H9 (cell line): ENCODE data around the gene EDRF1. TPM values are rescaled to one million over a fixed set of nuclear protein-coding genes. Genes with fewer than 3 reads are reported as not detected.

Source experiments
- DNase-seq: peaks from one replicate; pipeline ENCODE4 v3.0.0-alpha.2; 2017
- H2AFZ ChIP-seq: one replicate; pipeline ENCODE4 v1.6.1; 2013; ENCODE audit warnings: mild to moderate bottlenecking, low read length, control low read depth, moderate library complexity
- H2AK5ac ChIP-seq: 2 replicates; pipeline ENCODE4 v1.6.1; 2013; ENCODE audit warnings: low read length, control low read depth, mixed read lengths; ENCODE audit not compliant: insufficient read length
- H2BK120ac ChIP-seq: one replicate; pipeline ENCODE4 v1.6.1; 2013; ENCODE audit warnings: low read depth, mild to moderate bottlenecking, low read length, control low read depth, inconsistent platforms; ENCODE audit not compliant: poor library complexity, severe bottlenecking
- H2BK12ac ChIP-seq: 2 replicates; pipeline ENCODE4 v1.6.1; 2013; ENCODE audit warnings: low read length, control low read depth, mixed read lengths, low read depth; ENCODE audit not compliant: insufficient read length
- H2BK15ac ChIP-seq: 2 replicates; pipeline ENCODE4 v1.6.1; 2013; ENCODE audit warnings: low read depth, low read length, control low read depth
- H2BK20ac ChIP-seq: one replicate; pipeline ENCODE4 v1.6.1; 2013; ENCODE audit warnings: low read depth, mild to moderate bottlenecking, low read length, control low read depth, inconsistent platforms; ENCODE audit not compliant: poor library complexity, severe bottlenecking
- H2BK5ac ChIP-seq: 2 replicates; pipeline ENCODE4 v1.6.1; 2013; ENCODE audit warnings: low read length, control low read depth, mixed read lengths; ENCODE audit not compliant: insufficient read length
- H3K14ac ChIP-seq: 2 replicates; pipeline ENCODE4 v1.6.1; 2013; ENCODE audit warnings: low read length, control low read depth; ENCODE audit not compliant: insufficient read depth
- H3K18ac ChIP-seq: 2 replicates; pipeline ENCODE4 v1.6.1; 2013; ENCODE audit warnings: low read depth, mild to moderate bottlenecking, mixed read lengths, low read length, control low read depth; ENCODE audit not compliant: insufficient read length
- H3K23ac ChIP-seq: 2 replicates; pipeline ENCODE4 v1.6.1; 2013; ENCODE audit warnings: low read length, control low read depth, mixed read lengths, low read depth; ENCODE audit not compliant: insufficient read length
- H3K23me2 ChIP-seq: 2 replicates; pipeline ENCODE4 v1.6.1; 2013; ENCODE audit warnings: low read depth, mild to moderate bottlenecking, mixed read lengths, low read length, control low read depth; ENCODE audit not compliant: insufficient read length, poor library complexity, severe bottlenecking
- H3K27ac ChIP-seq: 2 replicates; pipeline ENCODE4 v1.5.1; 2013; ENCODE audit warnings: low read length, control low read depth, mixed read lengths, low read depth; ENCODE audit not compliant: insufficient read length
- H3K27me3 ChIP-seq: 2 replicates; pipeline ENCODE4 v1.6.1; 2013; ENCODE audit warnings: low read length, control low read depth, inconsistent platforms; ENCODE audit not compliant: insufficient read depth
- H3K4ac ChIP-seq: 2 replicates; pipeline ENCODE4 v1.6.1; 2013; ENCODE audit warnings: low read depth, mild to moderate bottlenecking, control low read depth, inconsistent platforms, low read length, moderate library complexity
- H3K4me1 ChIP-seq: 2 replicates; pipeline ENCODE4 v1.6.1; 2013; ENCODE audit warnings: low read length, control low read depth, inconsistent platforms; ENCODE audit not compliant: insufficient read depth
- H3K4me2 ChIP-seq: 2 replicates; pipeline ENCODE4 v1.6.1; 2013; ENCODE audit warnings: low read length, control low read depth, mixed read lengths; ENCODE audit not compliant: insufficient read length, insufficient read depth
- H3K56ac ChIP-seq: 2 replicates; pipeline ENCODE4 v1.6.1; 2013; ENCODE audit warnings: low read depth, mild to moderate bottlenecking, mixed read lengths, low read length, control low read depth; ENCODE audit not compliant: insufficient read length
- H3K79me1 ChIP-seq: 2 replicates; pipeline ENCODE4 v1.6.1; 2013; ENCODE audit warnings: low read depth, mild to moderate bottlenecking, moderate library complexity, low read length, control low read depth, inconsistent platforms; ENCODE audit not compliant: insufficient read depth, poor library complexity, severe bottlenecking
- H3K79me2 ChIP-seq: 2 replicates; pipeline ENCODE4 v1.6.1; 2013; ENCODE audit warnings: low read length, control low read depth, inconsistent platforms; ENCODE audit not compliant: insufficient read depth
- H3K9ac ChIP-seq: 2 replicates; pipeline ENCODE4 v1.6.1; 2013; ENCODE audit warnings: low read length, control low read depth, mixed read lengths; ENCODE audit not compliant: insufficient read length; ENCODE audit errors: extremely low read depth
- H3K9me3 ChIP-seq: one replicate; pipeline ENCODE4 v1.6.1; 2013; ENCODE audit warnings: low read depth, low read length, inconsistent platforms; ENCODE audit not compliant: control insufficient read depth
- H3T11ph ChIP-seq: one replicate; pipeline ENCODE4 v1.6.1; 2013; ENCODE audit warnings: mild to moderate bottlenecking, low read length, control low read depth, inconsistent platforms
- H4K20me1 ChIP-seq: one replicate; pipeline ENCODE4 v1.6.1; 2013; ENCODE audit not compliant: control insufficient read depth, insufficient read length, insufficient read depth
- H4K5ac ChIP-seq: 2 replicates; pipeline ENCODE4 v1.6.1; 2013; ENCODE audit warnings: low read depth, mild to moderate bottlenecking, mixed read lengths, low read length, control low read depth; ENCODE audit not compliant: insufficient read length
- H4K8ac ChIP-seq: replicated peaks from 2 replicates; pipeline ENCODE4 v1.6.1; 2013; ENCODE audit warnings: low read length, control low read depth, mixed read lengths, low read depth; ENCODE audit not compliant: insufficient read length
- H4K91ac ChIP-seq: 2 replicates; pipeline ENCODE4 v1.6.1; 2013; ENCODE audit warnings: low read depth, mild to moderate bottlenecking, moderate library complexity, mixed read lengths, low read length, control low read depth; ENCODE audit not compliant: insufficient read length
- H3K27ac Mint-ChIP-seq, 3 experiments: 2 replicates in 2 of 3; 3 replicates in 1 of 3; pipeline ENCODE4 v1.8.0; 2020 to 2021; ENCODE audit warnings: mixed read lengths in 3 of 3, mild to moderate bottlenecking in 1 of 3, moderate library complexity in 1 of 3
- H3K27me3 Mint-ChIP-seq: 2 replicates; pipeline ENCODE4 v1.8.0; 2021; ENCODE audit warnings: low read depth, mild to moderate bottlenecking, moderate library complexity, mixed read lengths
- H3K36me3 Mint-ChIP-seq, 3 experiments: 2 replicates in 2 of 3; 3 replicates in 1 of 3; pipeline ENCODE4 v1.8.0; 2020 to 2021; ENCODE audit warnings: low read depth in 3 of 3, mixed read lengths in 3 of 3; ENCODE audit not compliant: insufficient read depth in 1 of 3
- H3K4me1 Mint-ChIP-seq, 2 experiments: 2 replicates each; pipeline ENCODE4 v1.8.0; 2020; ENCODE audit warnings: mixed read lengths in 2 of 2
- H3K4me3 Mint-ChIP-seq, 2 experiments: 2 replicates in 1 of 2; 3 replicates in 1 of 2; pipeline ENCODE4 v1.8.0; 2020 to 2021; ENCODE audit warnings: mild to moderate bottlenecking in 2 of 2, mixed read lengths in 2 of 2, moderate library complexity in 1 of 2
- H3K9me3 Mint-ChIP-seq, 2 experiments: 2 replicates in 1 of 2; 3 replicates in 1 of 2; pipeline ENCODE4 v1.8.0; 2020; ENCODE audit warnings: mild to moderate bottlenecking in 2 of 2, mixed read lengths in 2 of 2, moderate library complexity in 1 of 2
- WGBS: extraction: QIAGEN DNeasy Blood & Tissue Kit; methylation state at CpG from one replicate; pipeline ENCODE4 v1.1.7; 2013; ENCODE audit warnings: missing lambda C conversion rate, low lambda C conversion rate, mixed read lengths; ENCODE audit not compliant: insufficient read length; ENCODE audit errors: extremely low coverage; 5-methylcytosine and 5-hydroxymethylcytosine counted together
- total RNA-seq: library from RNA; stranded (reverse); gene quantifications from 2 replicates; pipeline ENCODE4 v1.2.1, GENCODE V29; 2021
- TF ChIP-seq, protein P1 (sequence below): fragments of 200-600 bp; sonication (generic); conservative IDR thresholded peaks from 3 replicates; pipeline ENCODE4 v1.8.0; 2021; ENCODE audit warnings: antibody characterized with exemption, mild to moderate bottlenecking

EDRF1 gene
- total RNA-seq, 1 experiment from 2014 or later = 51.0 TPM

DNA sequence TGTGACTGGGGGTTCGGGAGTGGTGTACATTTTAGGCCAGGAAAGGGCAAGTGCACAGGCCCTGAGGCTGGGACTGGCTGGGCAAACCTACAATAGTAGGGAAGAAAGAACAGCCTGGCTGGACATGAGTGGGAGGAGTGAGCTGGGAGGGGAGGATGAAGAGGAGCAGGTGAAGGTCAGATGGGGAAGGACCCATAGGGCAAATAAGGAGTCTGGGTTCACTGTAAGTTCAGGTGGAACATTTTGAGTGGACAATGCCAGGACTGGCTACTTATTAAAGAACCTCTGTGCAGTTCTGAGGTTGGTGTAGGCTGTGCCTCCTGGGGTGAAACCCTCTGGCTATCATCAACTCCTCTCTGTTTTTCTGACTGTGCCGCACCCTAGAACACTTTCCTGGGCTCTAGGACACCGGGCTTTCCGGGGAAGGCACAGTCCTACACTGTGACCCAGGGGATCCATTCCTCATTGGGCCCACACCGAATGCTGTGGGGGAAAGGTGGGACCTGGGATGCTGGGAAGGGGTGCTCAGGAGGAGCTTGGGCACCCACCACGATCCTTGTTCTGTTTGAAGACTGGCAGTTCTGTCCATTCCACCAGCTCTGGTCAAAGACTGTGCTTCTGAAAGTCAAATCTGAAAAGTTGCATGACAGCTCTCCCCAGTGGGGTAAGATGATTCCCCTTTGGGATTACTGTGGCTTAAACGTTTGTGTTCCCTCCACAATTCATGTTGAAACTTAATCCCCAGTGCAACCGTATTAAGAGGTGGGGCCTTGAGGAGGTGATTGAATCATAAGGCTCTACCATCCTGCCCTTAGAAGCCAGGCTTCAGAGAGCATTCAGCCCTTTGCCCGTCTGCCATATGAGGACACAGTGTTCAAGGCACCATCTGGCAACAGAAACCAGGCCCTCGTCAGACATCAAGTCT lies 60.2 kb downstream of the EDRF1 start:
- Histone ChIP-seq H2BK12ac (no peak overlapping the region), H3K14ac (no peak overlapping the region), H3T11ph (no peak overlapping the region), H3K4ac (no peak overlapping the region), H3K27me3 (no peaks in the 10 kb centered on the region), H4K91ac (no peak overlapping the region), H3K18ac (no peak overlapping the region), H2BK120ac (no peak overlapping the region), H3K9me3 (no peaks in the 10 kb centered on the region), H2AFZ (no peak overlapping the region), H3K27ac (no peak overlapping the region), H4K8ac (no peak overlapping the region), H3K9ac (no peak overlapping the region), H3K56ac (no peak overlapping the region), H2BK20ac (no peak overlapping the region), H4K20me1 (no peaks in the 10 kb centered on the region), H2BK5ac (no peak overlapping the region), H2BK15ac (no peak overlapping the region), H4K5ac (no peak overlapping the region), H3K4me1 (no peaks in the 10 kb centered on the region), H3K79me2 (no peaks in the 10 kb centered on the region), H2AK5ac (no peak overlapping the region), H3K23me2 (no peaks in the 10 kb centered on the region), H3K79me1 (no peaks in the 10 kb centered on the region), H3K4me2 (no peak overlapping the region), H3K23ac (no peak overlapping the region)
- Mint-ChIP-seq H3K4me1 (no peaks in the 10 kb centered on the region), H3K27ac (0 out of 7 replicates have a peak overlapping the region, but pooled peaks of 1 of the 3 experiments have one; percentile 25), H3K9me3 (peaks cover 0 to 9% of the 10 kb centered on the region in 2 experiments), H3K36me3 (no peaks in the 10 kb centered on the region; a peak in 1 of 7 replicates), H3K27me3 (peaks cover 9% of the 10 kb centered on the region), H3K4me3 (no peak overlapping the region)
- WGBS = no CpG with 5 or more reads among the region's 10 CpGs
- no peak for DNase-seq
- TF ChIP-seq, protein P1, sequence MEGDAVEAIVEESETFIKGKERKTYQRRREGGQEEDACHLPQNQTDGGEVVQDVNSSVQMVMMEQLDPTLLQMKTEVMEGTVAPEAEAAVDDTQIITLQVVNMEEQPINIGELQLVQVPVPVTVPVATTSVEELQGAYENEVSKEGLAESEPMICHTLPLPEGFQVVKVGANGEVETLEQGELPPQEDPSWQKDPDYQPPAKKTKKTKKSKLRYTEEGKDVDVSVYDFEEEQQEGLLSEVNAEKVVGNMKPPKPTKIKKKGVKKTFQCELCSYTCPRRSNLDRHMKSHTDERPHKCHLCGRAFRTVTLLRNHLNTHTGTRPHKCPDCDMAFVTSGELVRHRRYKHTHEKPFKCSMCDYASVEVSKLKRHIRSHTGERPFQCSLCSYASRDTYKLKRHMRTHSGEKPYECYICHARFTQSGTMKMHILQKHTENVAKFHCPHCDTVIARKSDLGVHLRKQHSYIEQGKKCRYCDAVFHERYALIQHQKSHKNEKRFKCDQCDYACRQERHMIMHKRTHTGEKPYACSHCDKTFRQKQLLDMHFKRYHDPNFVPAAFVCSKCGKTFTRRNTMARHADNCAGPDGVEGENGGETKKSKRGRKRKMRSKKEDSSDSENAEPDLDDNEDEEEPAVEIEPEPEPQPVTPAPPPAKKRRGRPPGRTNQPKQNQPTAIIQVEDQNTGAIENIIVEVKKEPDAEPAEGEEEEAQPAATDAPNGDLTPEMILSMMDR = no peak
